Neuronal stem cell (in vitro differentiated cells): Measurements from ENCODE around the gene OXCT1.

Experiments used
- DNase-seq: peaks from one replicate; pipeline ENCODE4 v3.0.0-alpha.2; 2013; ENCODE audit warnings: low spot score
- H2AFZ ChIP-seq: one replicate; pipeline ENCODE4 v1.6.1; 2013; ENCODE audit warnings: mild to moderate bottlenecking, low read length, inconsistent platforms
- H2AK5ac ChIP-seq: 2 replicates; pipeline ENCODE4 v1.6.1; 2013; ENCODE audit warnings: low read depth, mild to moderate bottlenecking, inconsistent platforms, low read length, moderate library complexity, mixed read lengths
- H2BK120ac ChIP-seq: 2 replicates; pipeline ENCODE4 v1.6.1; 2013; ENCODE audit warnings: low read depth, mild to moderate bottlenecking, inconsistent platforms, low read length, moderate library complexity, mixed read lengths
- H2BK12ac ChIP-seq: one replicate; pipeline ENCODE4 v1.6.1; 2013; ENCODE audit warnings: low read length, inconsistent platforms
- H2BK15ac ChIP-seq: 2 replicates; pipeline ENCODE4 v1.6.1; 2013; ENCODE audit warnings: mild to moderate bottlenecking, low read length, inconsistent platforms, mixed read lengths
- H2BK5ac ChIP-seq: one replicate; pipeline ENCODE4 v1.6.1; 2013; ENCODE audit warnings: inconsistent platforms, mild to moderate bottlenecking, low read length, moderate library complexity
- H3K14ac ChIP-seq: one replicate; pipeline ENCODE4 v1.6.1; 2013; ENCODE audit warnings: low read length, inconsistent platforms
- H3K18ac ChIP-seq: 2 replicates; pipeline ENCODE4 v1.6.1; 2013; ENCODE audit warnings: low read length, inconsistent platforms
- H3K23ac ChIP-seq: 2 replicates; pipeline ENCODE4 v1.6.1; 2013; ENCODE audit warnings: low read depth, mild to moderate bottlenecking, mixed read lengths, low read length, inconsistent platforms; ENCODE audit not compliant: poor library complexity
- H3K27ac ChIP-seq: replicated peaks from 3 replicates; pipeline ENCODE4 v1.5.1; 2013; ENCODE audit warnings: low read length, inconsistent platforms
- H3K27me3 ChIP-seq, 3 experiments: 2 replicates each; pipeline ENCODE4 v1.6.1; 2013; ENCODE audit warnings: low read length in 3 of 3, mild to moderate bottlenecking in 2 of 3, inconsistent platforms in 1 of 3, low read depth in 1 of 3, mixed read lengths in 1 of 3, moderate library complexity in 1 of 3; ENCODE audit not compliant: control insufficient read depth in 3 of 3, insufficient read depth in 3 of 3
- H3K36me3 ChIP-seq, 2 donors: replicated peaks in 1 of 2; 2 replicates each; pipeline ENCODE4 v1.6.1; 2013; ENCODE audit warnings: low read length in 2 of 2; ENCODE audit not compliant: control insufficient read depth in 2 of 2, insufficient read depth in 2 of 2
- H3K4ac ChIP-seq: 2 replicates; pipeline ENCODE4 v1.6.1; 2013; ENCODE audit warnings: inconsistent platforms, mild to moderate bottlenecking, low read length, moderate library complexity
- H3K4me1 ChIP-seq, 2 donors: 1 replicate in 1 of 2; 2 replicates in 1 of 2; pipeline ENCODE4 v1.6.1; 2013; ENCODE audit warnings: low read length in 2 of 2, low read depth in 1 of 2; ENCODE audit not compliant: control insufficient read depth in 2 of 2, insufficient read depth in 1 of 2
- H3K4me2 ChIP-seq: one replicate; pipeline ENCODE4 v1.6.1; 2013; ENCODE audit warnings: mild to moderate bottlenecking, low read length, inconsistent platforms; ENCODE audit not compliant: insufficient read depth, poor library complexity, severe bottlenecking
- H3K4me3 ChIP-seq, 2 donors: 2 replicates each; pipeline ENCODE4 v1.5.1; 2013; ENCODE audit warnings: low read length in 2 of 2, mild to moderate bottlenecking in 2 of 2, inconsistent platforms in 1 of 2, moderate library complexity in 1 of 2
- H3K79me1 ChIP-seq: one replicate; pipeline ENCODE4 v1.6.1; 2013; ENCODE audit warnings: low read depth, mild to moderate bottlenecking, inconsistent platforms, low read length, moderate library complexity
- H3K9ac ChIP-seq: one replicate; pipeline ENCODE4 v1.6.1; 2013; ENCODE audit warnings: mild to moderate bottlenecking, low read depth, low read length, inconsistent platforms; ENCODE audit not compliant: poor library complexity
- H3K9me3 ChIP-seq, 2 donors: replicated peaks in 1 of 2; 2 replicates each; pipeline versions ENCODE3 to v1.6.1; 2013; ENCODE audit warnings: low read length in 2 of 2, mild to moderate bottlenecking in 2 of 2, inconsistent platforms in 1 of 2, low read depth in 1 of 2, mixed read lengths in 1 of 2, moderate library complexity in 1 of 2; ENCODE audit not compliant: control insufficient read depth in 2 of 2, insufficient read depth in 1 of 2
- H4K8ac ChIP-seq: one replicate; pipeline ENCODE4 v1.6.1; 2013; ENCODE audit warnings: low read depth, mild to moderate bottlenecking, inconsistent platforms, low read length, moderate library complexity
- H4K91ac ChIP-seq: one replicate; pipeline ENCODE4 v1.6.1; 2013; ENCODE audit warnings: low read length, low read depth, mild to moderate bottlenecking, inconsistent platforms; ENCODE audit not compliant: poor library complexity
- WGBS, 2 donors: extraction: QIAGEN DNeasy Blood & Tissue Kit; methylation state at CpG; one replicate each; pipeline ENCODE4 v1.1.7; 2013; ENCODE audit warnings: missing lambda C conversion rate in 2 of 2, mixed read lengths in 1 of 2; ENCODE audit not compliant: insufficient read length in 2 of 2, insufficient replicate concordance in 1 of 2; ENCODE audit errors: extremely low coverage in 2 of 2; 5-methylcytosine and 5-hydroxymethylcytosine counted together

Gene OXCT1

GRCh38 chr5:41808294-41808693, 61.9 kb downstream of the OXCT1 start:
- Histone ChIP-seq H3K4me3 (no peak overlapping the region), H4K8ac (no peak overlapping the region), H3K4ac (no peak overlapping the region), H2AFZ (no peak overlapping the region), H3K4me2 (no peak overlapping the region), H3K79me1 (no peaks in the 10 kb centered on the region), H3K27ac (no peak overlapping the region), H3K9me3 (no peaks in the 10 kb centered on the region), H3K27me3 (no peaks in the 10 kb centered on the region), H2BK5ac (no peak overlapping the region), H2BK15ac (no peak overlapping the region), H3K36me3 (peaks cover 7 to 15% of the 10 kb centered on the region in 2 donors), H3K9ac (no peak overlapping the region), H2BK120ac (no peak overlapping the region), H3K14ac (no peak overlapping the region), H3K23ac (no peak overlapping the region), H2AK5ac (no peak overlapping the region), H2BK12ac (no peak overlapping the region), H3K4me1 (no peaks in the 10 kb centered on the region), H4K91ac (no peak overlapping the region), H3K18ac (no peak overlapping the region)
- no CpG with 5 or more reads among the region's 3 CpGs for WGBS, 2 donors
- DNase-seq = no peak

- no peak overlapping the region for H3K14ac ChIP-seq
- no peak overlapping the region for H2AFZ ChIP-seq
- no peak overlapping the region for H3K23ac ChIP-seq
- no peak overlapping the region for H3K4ac ChIP-seq
- no peaks in the 10 kb centered on the region for H3K9me3 ChIP-seq
- H2BK120ac ChIP-seq = no peak overlapping the region
- no peak overlapping the region for H3K9ac ChIP-seq
- no peak overlapping the region for H2BK5ac ChIP-seq
- no peak overlapping the region for H4K91ac ChIP-seq
- no peak overlapping the region for H2AK5ac ChIP-seq
- WGBS, 2 donors = no CpG with 5 or more reads among the region's 2 CpGs
- H3K4me2 ChIP-seq = no peak overlapping the region
- H3K18ac ChIP-seq = no peak overlapping the region
- no peak overlapping the region for H3K27ac ChIP-seq
- H3K27me3 ChIP-seq = no peaks in the 10 kb centered on the region
- peaks cover 2 to 32% of the 10 kb centered on the region in 2 donors for H3K36me3 ChIP-seq
- no peak overlapping the region for H2BK12ac ChIP-seq
- H3K4me1 ChIP-seq = peaks cover 5 to 7% of the 10 kb centered on the region in 2 donors
- no peaks in the 10 kb centered on the region for H3K79me1 ChIP-seq
- H2BK15ac ChIP-seq = no peak overlapping the region
- H3K4me3 ChIP-seq = no peak overlapping the region
- no peak overlapping the region for H4K8ac ChIP-seq
- DNase-seq = no peak
Measured at GRCh38 chr5:41797662-41798061, 72.6 kb downstream of the OXCT1 start.

- H2BK5ac ChIP-seq = no peak overlapping the region
- no peak overlapping the region for H3K27ac ChIP-seq
- H3K79me1 ChIP-seq = no peaks in the 10 kb centered on the region
- H4K8ac ChIP-seq = no peak overlapping the region
- H2BK12ac ChIP-seq = no peak overlapping the region
- no peak overlapping the region for H3K14ac ChIP-seq
- H3K4me1 ChIP-seq = peaks cover 5 to 7% of the 10 kb centered on the region in 2 donors
- no peak overlapping the region for H3K4me2 ChIP-seq
- H3K18ac ChIP-seq = no peak overlapping the region
- no peak overlapping the region for H4K91ac ChIP-seq
- H2AK5ac ChIP-seq = no peak overlapping the region
- H3K4ac ChIP-seq = no peak overlapping the region
- no peak for DNase-seq
- H3K9ac ChIP-seq = no peak overlapping the region
- H3K4me3 ChIP-seq = no peak overlapping the region
- no peak overlapping the region for H2BK120ac ChIP-seq
- no peak overlapping the region for H2AFZ ChIP-seq
- H2BK15ac ChIP-seq = no peak overlapping the region
- H3K9me3 ChIP-seq = no peaks in the 10 kb centered on the region
- H3K36me3 ChIP-seq = peaks cover 2 to 33% of the 10 kb centered on the region in 2 donors
- H3K23ac ChIP-seq = no peak overlapping the region
- H3K27me3 ChIP-seq = no peaks in the 10 kb centered on the region
Measured at GRCh38 chr5:41796061-41796460, 74.2 kb downstream of the OXCT1 start.

GRCh38 chr5:41795125-41795524, 75.1 kb downstream of the OXCT1 start:
- Histone ChIP-seq H3K79me1 (no peaks in the 10 kb centered on the region), H3K27me3 (no peaks in the 10 kb centered on the region), H3K4ac (no peak overlapping the region), H2AK5ac (no peak overlapping the region), H3K27ac (no peak overlapping the region), H3K23ac (no peak overlapping the region), H3K14ac (no peak overlapping the region), H3K9me3 (no peaks in the 10 kb centered on the region), H4K8ac (no peak overlapping the region), H3K9ac (no peak overlapping the region), H3K4me2 (no peak overlapping the region), H3K18ac (no peak overlapping the region), H3K4me3 (no peak overlapping the region), H2BK15ac (no peak overlapping the region), H2BK120ac (no peak overlapping the region), H2BK5ac (no peak overlapping the region), H2BK12ac (no peak overlapping the region), H4K91ac (no peak overlapping the region), H2AFZ (peak overlapping the region; percentile 56), H3K36me3 (peaks cover 0 to 25% of the 10 kb centered on the region in 2 donors), H3K4me1 (peaks cover 5 to 7% of the 10 kb centered on the region in 2 donors)
- no CpG with 5 or more reads among the region's 6 CpGs for WGBS, 2 donors
- no peak for DNase-seq
